COR-L47 (cell line): ENCODE data around the gene WDFY4.

Source experiments
- DNase-seq: peaks from one replicate; lab custom pipeline; 2025; lab: John Stamatoyannopoulos, UW

WDFY4 gene

DNA sequence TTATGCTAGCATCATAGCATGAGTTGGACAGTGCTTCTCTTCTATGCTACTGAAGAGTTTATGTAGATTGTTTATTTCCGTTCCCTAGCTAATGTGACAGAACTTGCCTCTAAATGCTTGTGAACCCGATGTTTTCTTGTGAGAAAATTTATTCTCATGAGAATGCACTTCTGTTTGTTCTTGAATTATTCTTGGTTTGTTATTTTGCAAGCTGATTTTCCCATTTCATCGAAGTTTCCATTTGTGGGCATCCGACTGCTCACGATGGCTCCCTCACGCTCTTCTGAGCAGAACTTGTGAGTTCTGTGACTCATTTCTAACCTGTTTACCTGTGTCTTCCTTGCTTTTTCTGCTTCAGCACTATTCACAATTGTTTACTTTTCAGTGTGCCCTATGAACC lies 59.9 kb downstream of the WDFY4 start:
- no peak for DNase-seq

- DNase-seq, result no peak
These were observed 61.1 kb downstream of the WDFY4 start for GRCh38 chr10:48745662-48746245.

DNA sequence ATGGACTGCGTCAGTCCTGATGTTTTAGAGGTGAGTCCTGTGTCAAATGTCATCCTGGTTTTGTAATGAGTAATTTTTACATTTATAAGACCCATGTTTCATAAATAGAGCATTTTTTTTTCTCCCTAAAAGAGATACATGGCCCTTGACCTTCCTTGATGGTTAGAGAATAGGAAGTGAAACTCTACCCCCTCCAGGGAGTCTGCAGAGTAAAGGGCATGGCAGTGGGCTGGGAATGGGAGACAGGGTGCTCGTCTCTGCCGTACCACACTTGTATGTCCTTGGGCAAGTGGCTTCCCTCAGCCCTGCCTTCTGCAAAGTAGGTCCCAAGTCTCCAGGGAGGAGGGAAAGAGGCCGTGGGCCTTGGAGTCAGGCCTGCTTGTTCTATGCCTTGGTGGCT lies 63.9 kb downstream of the WDFY4 start:
- no peak for DNase-seq

- DNase-seq, result no peak
These were observed 64.6 kb downstream of the WDFY4 start for GRCh38 chr10:48749254-48749787.

GRCh38 chr10:48750019-48750418 lies 65.3 kb downstream of the WDFY4 start:
- no peak for DNase-seq

- DNase-seq, result no peak
These were observed 66.3 kb downstream of the WDFY4 start for GRCh38 chr10:48750991-48751390.

GRCh38 chr10:48751730-48752129 lies 67.1 kb downstream of the WDFY4 start:
- no peak for DNase-seq

DNA sequence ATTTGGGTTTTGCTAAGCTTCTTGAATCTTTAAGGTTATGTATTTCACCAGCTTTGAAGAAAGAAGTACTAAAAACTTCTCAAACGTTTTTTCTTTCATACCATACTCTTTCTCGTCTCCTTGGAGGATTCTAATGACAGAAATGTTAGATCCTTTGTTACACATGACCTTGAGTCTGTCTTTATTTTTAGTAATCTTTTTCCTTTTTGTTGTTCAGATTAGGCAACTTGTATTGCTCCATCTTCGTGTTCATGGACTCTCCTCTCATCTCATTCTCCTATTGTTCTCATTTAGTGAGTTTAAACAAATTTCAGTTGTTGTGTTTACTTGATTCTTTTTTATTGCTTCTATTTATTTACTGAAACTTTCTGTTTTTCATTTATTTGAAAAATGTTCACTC lies 73.7 kb downstream of the WDFY4 start:
- DNase-seq, result no peak

- DNase-seq, result no peak
These were observed 74.6 kb downstream of the WDFY4 start for GRCh38 chr10:48759113-48759901.

GRCh38 chr10:48760983-48761382 lies 76.3 kb downstream of the WDFY4 start:
- no peak for DNase-seq

DNA sequence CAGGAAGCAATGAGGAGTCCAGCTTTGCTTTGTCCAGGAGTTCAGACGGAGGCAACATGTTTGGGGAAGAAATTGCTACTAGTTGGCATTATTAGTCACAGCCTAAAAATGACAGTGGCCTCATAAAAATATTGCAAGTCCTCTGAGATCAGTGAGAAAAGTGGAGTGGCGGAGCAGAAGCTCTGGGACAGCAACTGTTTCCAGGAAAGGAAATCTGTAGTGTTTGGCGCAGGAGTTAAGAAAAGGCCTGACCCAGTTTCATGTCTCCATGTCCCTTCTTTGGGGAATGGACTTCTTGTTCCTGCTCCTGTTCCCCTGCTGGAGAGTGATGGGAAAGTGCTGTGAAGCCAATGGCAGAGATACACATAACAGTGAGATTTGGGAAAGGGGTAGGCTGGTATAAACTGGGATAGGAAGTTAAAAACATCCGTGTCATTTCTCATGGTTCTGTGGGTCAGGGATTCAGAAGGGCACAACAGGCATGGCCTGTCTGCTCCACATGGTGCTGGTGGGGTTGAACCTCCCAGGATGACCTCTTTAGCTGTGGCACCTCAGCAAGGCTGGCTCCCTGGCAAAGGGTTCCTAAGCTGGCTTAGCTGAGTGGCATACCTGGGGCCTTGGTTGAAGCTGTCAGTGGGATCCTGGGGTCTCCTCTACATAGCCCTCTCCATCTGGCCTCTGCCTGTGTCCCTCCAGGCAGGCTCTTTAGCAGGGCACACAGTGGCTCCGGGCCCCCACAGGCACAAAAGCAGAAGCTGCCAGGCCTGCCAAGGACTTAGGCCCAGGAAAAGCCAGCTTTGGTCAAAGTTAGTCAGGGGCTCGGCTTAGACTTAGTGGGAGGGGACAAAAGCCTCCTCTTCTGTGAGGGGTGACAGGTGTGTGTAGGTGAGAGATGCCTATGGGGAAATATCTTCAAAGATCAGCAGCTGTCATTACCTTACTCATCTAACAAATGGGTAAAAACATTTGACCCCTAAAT lies 77.7 kb downstream of the WDFY4 start:
- no peak for DNase-seq

- no peak for DNase-seq
These were observed 78.8 kb downstream of the WDFY4 start for GRCh38 chr10:48763403-48763965.

DNA sequence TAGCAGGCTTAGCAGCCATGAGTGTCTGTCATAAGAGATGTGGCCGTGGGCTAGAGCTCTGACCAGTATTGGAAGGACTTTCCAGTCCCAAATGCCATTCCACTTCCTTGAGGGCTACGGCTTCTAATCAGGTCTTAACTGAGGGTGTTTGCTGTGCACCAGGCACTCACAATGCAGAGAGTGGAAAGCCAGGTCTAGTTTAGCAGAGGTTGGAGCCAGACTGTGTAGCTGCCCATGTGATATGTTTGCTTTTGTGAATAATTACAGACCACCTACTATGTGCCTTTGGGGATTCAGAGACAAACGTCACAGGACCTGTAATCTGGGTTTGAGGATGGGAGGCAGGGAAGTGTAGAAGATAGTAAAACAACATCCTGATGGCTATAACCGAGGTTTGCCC lies 79.8 kb downstream of the WDFY4 start:
- no peak for DNase-seq

DNA sequence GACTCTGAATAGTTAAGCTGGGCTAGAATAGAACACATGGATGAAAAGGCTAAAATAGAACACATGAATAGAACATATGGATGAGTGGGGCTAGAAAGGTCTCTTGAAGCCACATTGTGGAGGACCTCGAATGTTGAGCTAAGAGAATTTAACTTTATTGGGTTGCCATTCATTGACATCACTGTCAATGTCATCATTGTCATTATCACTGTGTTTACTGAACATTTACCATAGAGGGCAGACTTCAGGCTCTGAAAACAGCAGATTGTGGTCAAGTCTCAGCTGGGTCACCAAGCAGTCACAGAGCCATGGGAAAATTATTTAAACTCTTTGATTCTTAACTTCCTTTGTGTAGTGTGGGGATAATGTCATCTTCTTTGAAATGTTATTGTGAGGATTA lies 80.4 kb downstream of the WDFY4 start:
- DNase-seq, result no peak

DNA sequence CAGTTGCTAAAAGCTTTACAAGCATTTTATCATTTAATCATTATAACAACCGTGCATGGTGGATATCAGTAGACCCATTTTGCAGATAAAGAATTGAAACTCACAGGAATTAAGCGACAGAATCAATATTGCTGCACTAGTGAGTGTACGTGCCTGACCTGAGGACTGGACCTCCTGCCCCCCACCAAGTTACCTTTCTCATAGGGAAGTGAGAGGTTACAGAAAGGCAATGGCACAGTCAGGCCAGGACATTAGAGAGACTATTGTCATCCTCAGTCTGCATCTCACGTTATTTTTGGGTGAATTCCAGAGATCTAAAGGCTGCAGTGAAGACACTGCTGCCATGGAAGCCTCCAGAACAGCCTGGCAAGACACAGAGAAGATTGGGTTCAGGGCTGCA lies 80.9 kb downstream of the WDFY4 start:
- DNase-seq, result no peak

DNA sequence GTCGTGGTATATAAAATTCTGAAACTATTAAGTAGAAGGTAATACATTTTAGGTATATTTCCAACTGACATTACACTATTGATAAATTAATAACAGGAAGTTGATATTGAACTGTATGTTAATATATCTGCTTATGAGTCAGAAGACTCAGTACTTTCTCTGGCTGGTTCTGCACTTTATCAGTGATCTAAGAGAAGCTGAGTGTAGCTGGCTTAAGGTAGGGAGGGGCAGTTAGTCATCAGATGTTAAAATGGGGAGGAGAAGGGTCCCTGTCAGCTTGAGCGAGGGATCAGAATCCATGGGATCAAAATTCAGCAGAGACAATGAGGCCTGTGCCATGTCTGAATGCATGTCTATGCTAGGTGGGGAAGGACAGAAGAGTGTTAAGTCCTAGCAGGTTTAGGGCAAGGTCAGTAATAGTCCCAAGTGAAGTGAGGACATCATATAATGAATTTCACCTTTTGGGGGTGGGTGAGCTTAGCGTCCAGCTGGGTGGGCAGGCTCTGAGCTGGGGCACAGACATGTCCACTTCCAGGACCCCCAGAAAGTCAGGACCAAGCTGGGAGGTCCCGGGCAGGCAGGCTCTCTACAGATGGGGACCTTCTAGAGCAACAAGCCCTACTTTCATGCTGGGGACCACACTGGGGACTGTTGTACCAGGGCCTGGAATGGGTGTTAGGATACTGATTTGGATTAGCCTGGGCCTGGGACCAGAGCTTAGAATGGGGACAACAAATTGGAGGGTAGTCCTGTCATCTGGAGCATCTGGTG lies 82.9 kb downstream of the WDFY4 start:
- DNase-seq, result no peak

DNA sequence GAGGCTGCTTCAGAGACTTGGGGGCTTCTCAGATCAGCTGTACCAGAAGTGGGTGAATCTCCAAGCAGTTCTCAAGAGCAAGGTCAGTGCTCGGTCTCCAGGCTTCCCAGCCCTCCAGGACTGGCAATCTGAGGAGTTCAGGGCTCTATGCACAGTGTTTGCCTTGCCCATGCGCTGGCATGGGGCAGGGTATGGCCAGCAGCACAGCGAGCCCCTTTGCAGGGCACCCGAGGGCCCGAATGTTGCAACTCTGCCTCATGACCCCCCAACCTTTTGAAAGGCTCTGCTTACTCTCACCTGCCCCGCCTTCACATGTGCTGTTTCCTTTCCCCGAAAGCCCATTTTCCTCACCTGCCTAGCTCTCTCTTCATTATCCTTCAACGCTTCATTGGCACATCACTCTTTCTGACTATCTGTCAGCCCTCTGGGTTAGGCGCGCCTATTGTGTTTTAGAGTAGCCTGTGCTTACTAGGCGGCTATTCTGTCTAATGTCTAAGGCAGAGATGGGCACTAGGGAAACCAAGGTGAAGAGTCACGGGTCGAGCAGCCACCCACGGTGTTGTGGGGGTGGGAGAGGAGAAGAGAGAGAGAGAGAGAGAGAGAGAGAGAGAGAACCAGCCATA lies 83.6 kb downstream of the WDFY4 start:
- DNase-seq, result no peak

- DNase-seq, result no peak
These were observed 84.3 kb downstream of the WDFY4 start for GRCh38 chr10:48768926-48769325.

DNA sequence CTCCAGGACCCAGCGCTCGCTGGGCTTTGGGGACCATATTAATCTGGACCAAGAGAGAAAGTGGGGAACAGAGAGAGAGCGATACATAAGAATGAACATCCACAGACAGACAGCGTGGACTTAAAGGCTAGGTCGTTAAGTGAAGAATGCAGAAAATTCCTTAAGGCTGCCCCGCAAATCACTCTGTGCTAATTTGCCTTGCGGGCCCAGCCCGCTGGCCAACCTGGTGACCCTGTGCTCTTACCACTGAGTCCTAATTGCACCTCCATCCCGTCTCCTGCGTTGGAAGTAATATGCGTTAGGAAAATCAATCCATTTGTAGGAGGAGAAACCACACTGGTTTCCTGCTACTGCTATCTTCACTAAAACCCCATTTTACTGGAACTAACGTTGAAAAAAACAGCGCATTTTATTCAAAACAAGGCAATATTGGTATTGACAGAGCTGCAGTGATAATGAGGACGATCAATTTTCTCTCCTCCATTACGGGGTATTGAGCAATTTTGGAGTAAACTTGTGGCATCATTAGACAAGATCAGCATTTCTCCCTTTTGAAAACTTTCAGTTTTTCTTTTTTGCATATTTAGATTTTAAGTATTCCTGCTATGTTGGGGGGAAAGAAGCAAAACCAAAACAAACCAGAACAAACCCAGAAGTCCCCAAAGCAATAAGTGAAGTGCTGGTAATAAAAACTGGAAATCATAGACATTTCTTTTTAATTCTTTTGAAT lies 85.2 kb downstream of the WDFY4 start:
- DNase-seq, result no peak

GRCh38 chr10:48770561-48771089 lies 86.0 kb downstream of the WDFY4 start:
- DNase-seq, result no peak
